IPS-20b (cell line): ENCODE data around the gene BPGM.

Experiments
- H3K27ac ChIP-seq: one replicate; pipeline ENCODE4 v1.5.1; 2013; ENCODE audit warnings: low read length
- H3K27me3 ChIP-seq: 2 replicates; pipeline ENCODE4 v1.6.1; 2013; ENCODE audit warnings: mild to moderate bottlenecking, low read length, inconsistent platforms; ENCODE audit not compliant: insufficient read depth
- H3K36me3 ChIP-seq: 2 replicates; pipeline ENCODE4 v1.6.1; 2013; ENCODE audit warnings: low read depth, mild to moderate bottlenecking, inconsistent platforms, low read length, moderate library complexity; ENCODE audit not compliant: insufficient read depth
- H3K4me1 ChIP-seq: 2 replicates; pipeline ENCODE4 v1.6.1; 2013; ENCODE audit warnings: mild to moderate bottlenecking, control low read depth, inconsistent platforms, low read length, moderate library complexity; ENCODE audit not compliant: insufficient read depth
- H3K4me3 ChIP-seq: 2 replicates; pipeline ENCODE4 v1.5.1; 2013; ENCODE audit warnings: mild to moderate bottlenecking, low read length, inconsistent platforms
- H3K9ac ChIP-seq: 2 replicates; pipeline ENCODE4 v1.6.1; 2013; ENCODE audit warnings: low read depth, mild to moderate bottlenecking, inconsistent platforms, low read length, moderate library complexity
- H3K9me3 ChIP-seq: 2 replicates; pipeline ENCODE4 v1.6.1; 2013; ENCODE audit warnings: mild to moderate bottlenecking, low read depth, low read length, inconsistent platforms; ENCODE audit not compliant: insufficient read depth

The BPGM gene

GRCh38 chr7:134619627-134620331, 26.9 kb upstream of the BPGM start:
- H3K9ac ChIP-seq = no peak overlapping the region
- no peaks in the 10 kb centered on the region for H3K9me3 ChIP-seq
- no peak overlapping the region for H3K27ac ChIP-seq
- H3K36me3 ChIP-seq = no peaks in the 10 kb centered on the region
- no peak overlapping the region for H3K4me3 ChIP-seq
- H3K4me1 ChIP-seq = no peaks in the 10 kb centered on the region
- no peaks in the 10 kb centered on the region for H3K27me3 ChIP-seq

GRCh38 chr7:134622303-134622995, 24.2 kb upstream of the BPGM start:
- H3K4me1 ChIP-seq = no peaks in the 10 kb centered on the region
- no peaks in the 10 kb centered on the region for H3K36me3 ChIP-seq
- H3K4me3 ChIP-seq = no peak overlapping the region
- no peak overlapping the region for H3K27ac ChIP-seq
- H3K27me3 ChIP-seq = peaks cover 8% of the 10 kb centered on the region; the same call in 1 of the 2 replicates
- no peak overlapping the region for H3K9ac ChIP-seq
- H3K9me3 ChIP-seq = no peaks in the 10 kb centered on the region

GRCh38 chr7:134623193-134623592, 23.5 kb upstream of the BPGM start:
- H3K4me3 ChIP-seq = no peak overlapping the region
- H3K36me3 ChIP-seq = no peaks in the 10 kb centered on the region
- no peak overlapping the region for H3K9ac ChIP-seq
- H3K27me3 ChIP-seq = peaks cover 15% of the 10 kb centered on the region; the same call in 1 of the 2 replicates
- no peaks in the 10 kb centered on the region for H3K9me3 ChIP-seq
- no peaks in the 10 kb centered on the region for H3K4me1 ChIP-seq
- H3K27ac ChIP-seq = no peak overlapping the region

GRCh38 chr7:134625550-134625949, 21.1 kb upstream of the BPGM start:
- no peaks in the 10 kb centered on the region for H3K9me3 ChIP-seq
- H3K27me3 ChIP-seq = peaks cover 15% of the 10 kb centered on the region; the same call in 1 of the 2 replicates
- no peak overlapping the region for H3K27ac ChIP-seq
- H3K4me3 ChIP-seq = no peak overlapping the region
- no peaks in the 10 kb centered on the region for H3K36me3 ChIP-seq
- H3K9ac ChIP-seq = no peak overlapping the region
- H3K4me1 ChIP-seq = no peaks in the 10 kb centered on the region

GRCh38 chr7:134627109-134627774, 19.4 kb upstream of the BPGM start:
- no peak overlapping the region for H3K27ac ChIP-seq
- peaks cover 15% of the 10 kb centered on the region; the same call in 1 of the 2 replicates for H3K27me3 ChIP-seq
- no peaks in the 10 kb centered on the region for H3K4me1 ChIP-seq
- H3K9me3 ChIP-seq = no peaks in the 10 kb centered on the region
- H3K4me3 ChIP-seq = no peak overlapping the region
- no peaks in the 10 kb centered on the region for H3K36me3 ChIP-seq
- H3K9ac ChIP-seq = no peak overlapping the region

GRCh38 chr7:134627775-134628153, 18.9 kb upstream of the BPGM start:
- Histone ChIP-seq H3K27ac (no peak overlapping the region), H3K9ac (no peak overlapping the region), H3K9me3 (no peaks in the 10 kb centered on the region), H3K27me3 (peaks cover 15% of the 10 kb centered on the region; the same call in 1 of the 2 replicates), H3K4me1 (no peaks in the 10 kb centered on the region), H3K36me3 (no peaks in the 10 kb centered on the region), H3K4me3 (no peak overlapping the region)

GRCh38 chr7:134629445-134629844, 17.2 kb upstream of the BPGM start:
- H3K9ac ChIP-seq = no peak overlapping the region
- H3K9me3 ChIP-seq = no peaks in the 10 kb centered on the region
- peaks cover 15% of the 10 kb centered on the region; the same call in 1 of the 2 replicates for H3K27me3 ChIP-seq
- no peaks in the 10 kb centered on the region for H3K4me1 ChIP-seq
- H3K27ac ChIP-seq = no peak overlapping the region
- no peak overlapping the region for H3K4me3 ChIP-seq
- H3K36me3 ChIP-seq = no peaks in the 10 kb centered on the region

- no peak overlapping the region for H3K27ac ChIP-seq
- H3K9ac ChIP-seq = no peak overlapping the region
- H3K4me1 ChIP-seq = no peaks in the 10 kb centered on the region
- no peaks in the 10 kb centered on the region for H3K36me3 ChIP-seq
- H3K9me3 ChIP-seq = no peaks in the 10 kb centered on the region
- peaks cover 15% of the 10 kb centered on the region; the same call in 1 of the 2 replicates for H3K27me3 ChIP-seq
- no peak overlapping the region for H3K4me3 ChIP-seq
These were observed 16.4 kb upstream of the BPGM start for GRCh38 chr7:134630237-134630636.

GRCh38 chr7:134630893-134631292, 15.8 kb upstream of the BPGM start:
- Histone ChIP-seq H3K4me3 (no peak overlapping the region), H3K9me3 (no peaks in the 10 kb centered on the region), H3K27me3 (peaks cover 15% of the 10 kb centered on the region; the same call in 1 of the 2 replicates), H3K4me1 (no peaks in the 10 kb centered on the region), H3K27ac (no peak overlapping the region), H3K9ac (no peak overlapping the region), H3K36me3 (no peaks in the 10 kb centered on the region)

- no peaks in the 10 kb centered on the region for H3K9me3 ChIP-seq
- H3K4me3 ChIP-seq = no peak overlapping the region
- no peak overlapping the region for H3K27ac ChIP-seq
- H3K36me3 ChIP-seq = no peaks in the 10 kb centered on the region
- H3K9ac ChIP-seq = no peak overlapping the region
- no peaks in the 10 kb centered on the region for H3K4me1 ChIP-seq
- peaks cover 11% of the 10 kb centered on the region; the same call in 1 of the 2 replicates for H3K27me3 ChIP-seq
These were observed 14.6 kb upstream of the BPGM start for GRCh38 chr7:134632052-134632451.

- H3K9me3 ChIP-seq = no peaks in the 10 kb centered on the region
- no peak overlapping the region for H3K27ac ChIP-seq
- H3K9ac ChIP-seq = no peak overlapping the region
- no peaks in the 10 kb centered on the region for H3K4me1 ChIP-seq
- H3K27me3 ChIP-seq = peaks cover 2% of the 10 kb centered on the region; the same call in 1 of the 2 replicates
- no peaks in the 10 kb centered on the region for H3K36me3 ChIP-seq
- H3K4me3 ChIP-seq = no peak overlapping the region
These were observed 13.6 kb upstream of the BPGM start for GRCh38 chr7:134632937-134633540.
